Stimulated activated naive CD4-positive, alpha-beta T cell treated with Interleukin-2 at 50 U/mL for 16 hours (primary cell): ENCODE data around the gene CNOT11.
A peak's percentile ranks its signal among the peaks of the same experiment; 100 is the strongest.
"Not testable (repeated sequence)": the region's sequence is repeated elsewhere in the genome, so short reads cannot be mapped to it uniquely, and the experiment has no call there.

Source experiments
- DNase-seq: peaks from one replicate; lab custom pipeline; 2025; lab: John Stamatoyannopoulos, UW

Gene CNOT11

DNA sequence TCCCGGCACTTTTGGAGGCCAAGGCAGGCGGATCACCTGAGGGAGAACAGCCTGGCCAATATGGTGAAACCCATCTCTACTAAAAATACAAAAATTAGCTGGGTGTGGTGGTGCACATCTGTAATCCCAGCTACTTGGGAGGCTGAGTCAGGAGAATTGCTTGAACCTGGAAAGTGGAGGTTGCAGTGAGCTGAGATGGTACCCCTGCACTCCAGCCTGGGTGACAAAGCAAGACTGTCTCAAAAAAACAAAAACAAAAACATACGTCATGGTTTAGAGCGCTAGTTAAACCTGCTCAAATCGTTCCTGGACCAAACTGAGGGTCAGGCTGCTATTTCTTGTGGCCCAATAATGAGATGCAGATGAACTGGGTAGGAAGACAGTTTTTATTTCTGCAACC, 7.2 kb upstream of the CNOT11 start:
- not testable (repeated sequence) for DNase-seq

DNA sequence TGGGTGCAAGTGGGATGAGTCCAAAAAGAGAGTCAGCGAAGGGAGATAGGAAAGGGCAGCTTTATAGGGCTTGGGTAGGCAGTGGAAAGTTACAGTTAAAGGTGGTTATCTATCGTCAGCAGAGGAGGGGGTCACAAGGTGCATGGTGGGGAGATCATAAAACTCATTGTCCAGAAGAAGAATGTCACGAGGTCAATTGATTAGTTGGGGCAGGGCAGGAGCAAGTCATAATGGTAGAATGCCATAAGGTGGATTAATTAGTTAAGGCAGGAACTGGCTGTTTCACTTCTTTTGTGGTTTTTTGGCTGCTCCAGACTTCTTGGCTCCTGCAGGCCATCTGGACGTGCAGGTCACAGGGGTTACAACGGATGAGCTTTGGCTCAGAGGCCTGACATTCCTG, 3.9 kb upstream of the CNOT11 start:
- not testable (repeated sequence) for DNase-seq

DNA sequence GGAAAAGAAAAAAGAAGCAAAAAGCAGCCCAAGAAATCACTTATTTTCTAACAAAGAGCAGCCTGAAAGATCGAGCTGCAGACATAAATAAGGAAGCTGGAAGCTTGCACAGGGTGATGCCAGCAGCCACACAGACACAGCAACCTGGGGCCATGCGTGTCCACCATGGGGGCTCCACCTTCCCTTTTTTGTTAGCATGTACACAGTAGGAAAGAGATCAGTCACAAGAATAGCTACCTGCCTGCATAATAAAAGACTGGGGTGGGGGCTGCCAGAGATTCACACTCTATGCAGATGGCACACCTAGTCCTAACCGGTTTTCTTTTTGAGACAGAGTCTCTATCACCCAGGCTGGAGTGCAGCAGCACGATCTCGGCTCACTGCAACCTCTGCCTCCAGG, 2.9 kb upstream of the CNOT11 start:
- no peak for DNase-seq

DNA sequence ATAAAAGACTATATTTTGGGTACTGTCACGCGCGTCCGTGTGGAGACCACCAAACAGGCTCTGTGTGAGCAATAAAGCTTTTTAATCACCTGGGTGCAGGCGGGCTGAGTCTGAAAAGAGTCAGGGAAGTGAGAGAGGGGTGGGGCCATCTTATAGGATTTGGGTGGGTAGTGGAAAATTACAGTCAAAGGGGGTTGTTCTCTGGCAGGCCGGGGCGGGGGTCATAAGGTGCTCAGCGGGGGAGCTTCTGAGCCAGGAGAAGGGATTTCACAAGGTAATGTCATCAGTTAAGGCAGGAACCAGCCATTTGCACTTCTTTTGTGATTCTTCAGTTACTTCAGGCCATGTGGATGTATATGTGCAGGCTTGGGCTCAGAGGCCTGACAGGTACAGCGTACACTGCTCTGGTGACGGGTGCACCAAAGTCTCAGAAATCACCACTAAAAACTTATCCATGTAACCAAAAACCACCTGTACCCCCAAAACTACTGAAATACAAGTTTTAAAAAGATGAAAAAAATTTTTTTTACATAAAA, 1.4 kb upstream of the CNOT11 start:
- DNase-seq, result not testable (repeated sequence)

DNA sequence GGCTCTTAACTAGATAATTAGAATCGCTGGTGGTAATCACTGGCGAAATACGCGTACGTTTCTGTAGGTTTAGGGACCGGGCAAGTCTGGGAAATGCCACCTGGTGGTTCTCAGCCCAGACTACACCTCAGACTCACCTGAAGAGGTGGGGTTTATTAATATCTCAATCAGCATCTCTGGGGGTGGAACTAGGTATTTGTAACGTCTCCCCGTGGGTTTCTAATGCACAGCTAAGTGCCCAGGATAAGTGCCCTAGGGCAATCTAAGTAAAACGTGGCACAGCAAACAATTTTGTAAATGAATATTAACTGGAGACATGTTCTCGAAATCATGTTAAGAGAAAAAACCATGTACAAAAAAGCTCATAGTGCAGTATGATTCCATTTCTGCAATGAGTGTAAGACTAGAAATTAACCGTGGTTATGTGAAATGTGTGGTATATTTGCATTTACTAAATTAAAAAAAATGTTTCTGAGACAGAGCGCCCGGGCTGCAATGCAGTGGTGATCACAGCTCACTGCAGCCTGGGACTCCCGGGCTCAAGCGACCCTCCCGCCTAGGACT, 760 bp upstream of the CNOT11 start:
- peak; percentile 66 for DNase-seq

DNA sequence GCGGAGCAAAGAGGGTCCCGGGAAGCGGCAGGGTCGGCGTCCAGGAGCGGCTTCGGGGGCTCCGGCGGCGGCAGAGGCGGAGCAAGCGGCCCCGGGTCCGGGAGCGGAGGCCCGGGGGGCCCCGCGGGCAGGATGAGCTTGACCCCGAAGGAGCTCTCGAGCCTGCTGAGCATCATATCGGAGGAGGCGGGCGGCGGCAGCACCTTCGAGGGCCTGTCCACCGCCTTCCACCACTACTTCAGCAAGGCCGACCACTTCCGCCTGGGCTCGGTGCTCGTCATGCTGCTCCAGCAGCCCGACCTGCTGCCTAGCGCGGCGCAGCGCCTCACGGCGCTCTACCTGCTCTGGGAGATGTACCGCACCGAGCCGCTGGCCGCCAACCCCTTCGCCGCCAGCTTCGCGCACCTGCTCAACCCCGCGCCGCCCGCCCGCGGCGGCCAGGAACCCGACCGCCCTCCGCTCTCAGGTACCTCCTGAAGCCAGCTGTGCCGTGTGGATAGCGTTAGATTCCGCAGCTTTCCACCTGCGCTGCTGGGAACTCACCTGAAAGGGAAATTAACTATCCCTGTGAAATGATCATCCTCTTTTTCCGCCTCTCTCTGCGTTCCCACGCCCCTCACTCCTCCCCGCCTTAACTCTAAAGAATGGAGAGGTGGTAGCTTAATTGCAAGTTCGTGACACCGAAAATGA, 472 bp downstream of the CNOT11 start:
- DNase-seq, result peak; percentile 75

DNA sequence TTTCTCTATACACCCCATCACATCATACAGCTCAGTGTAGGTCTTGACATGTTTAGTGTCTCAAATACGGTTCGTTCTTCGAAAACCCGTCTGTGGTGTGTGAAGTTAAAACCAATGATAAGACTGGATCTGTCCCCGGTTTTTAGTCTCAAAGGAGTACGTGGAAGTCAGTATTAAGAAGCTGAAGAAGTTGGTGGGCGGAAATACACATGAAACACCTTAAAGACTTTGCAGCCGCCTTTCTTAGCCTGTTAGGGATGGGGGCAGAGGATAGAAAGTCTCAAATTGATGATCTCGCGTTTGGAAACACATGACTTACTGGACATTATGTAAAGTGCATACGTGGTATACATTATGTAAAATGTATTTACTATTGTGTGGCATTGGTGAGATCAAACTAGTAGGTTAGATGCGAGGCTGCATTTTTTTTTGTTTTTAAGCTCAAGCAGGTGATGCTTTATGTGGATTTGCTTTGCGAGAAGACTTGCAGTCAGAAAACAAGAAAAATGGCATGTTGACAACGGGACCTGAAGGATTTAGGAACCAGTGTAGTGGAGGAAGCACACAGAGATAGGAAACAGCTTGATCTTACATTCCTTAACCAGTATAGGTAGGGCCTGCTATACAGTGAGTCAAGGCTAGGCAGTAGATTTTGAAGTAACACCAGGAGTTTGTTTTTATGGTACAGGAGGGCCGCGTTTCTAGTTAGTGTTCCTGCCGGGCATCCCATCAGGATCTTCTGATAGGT, 1.2 kb downstream of the CNOT11 start:
- no peak for DNase-seq

DNA sequence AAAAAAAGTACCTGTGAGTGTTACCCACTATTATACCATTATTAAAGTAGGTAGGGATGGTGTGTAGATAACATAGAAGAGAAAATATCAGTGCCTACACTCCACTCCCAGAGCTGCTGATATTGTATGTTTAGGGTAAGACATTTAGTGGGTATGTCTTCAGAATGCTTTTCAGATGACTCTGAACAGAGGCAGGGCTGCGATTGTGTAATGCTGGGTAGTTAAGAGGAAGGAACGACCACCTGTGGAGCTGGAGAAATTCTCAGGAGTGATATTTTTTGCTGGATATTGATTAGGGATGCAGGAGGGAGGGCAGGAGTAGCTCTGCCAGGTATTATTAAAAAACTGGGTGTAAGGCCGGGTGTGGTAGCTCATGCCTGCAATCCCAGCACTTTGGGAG, 2.8 kb downstream of the CNOT11 start:
- DNase-seq, result no peak

DNA sequence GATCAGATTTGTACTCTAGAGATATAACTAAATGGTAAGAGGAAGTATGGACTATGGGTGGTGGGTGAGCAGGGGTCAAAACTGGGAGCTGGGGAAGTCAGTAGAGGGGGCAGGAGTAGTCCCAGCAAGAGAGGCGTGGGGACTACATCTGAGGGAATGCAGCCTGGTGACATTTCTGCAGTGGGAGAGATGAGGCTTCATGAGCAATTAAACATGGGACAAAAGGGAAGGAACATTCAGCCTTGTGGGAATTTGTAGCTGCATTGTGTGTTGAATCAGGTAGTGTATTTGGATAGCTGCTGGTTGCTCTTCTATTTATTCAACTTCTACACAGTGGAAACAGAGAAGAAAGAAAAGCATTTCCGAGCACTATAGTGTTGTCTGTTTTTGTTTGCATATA, 3.6 kb downstream of the CNOT11 start:
- DNase-seq, result no peak

DNA sequence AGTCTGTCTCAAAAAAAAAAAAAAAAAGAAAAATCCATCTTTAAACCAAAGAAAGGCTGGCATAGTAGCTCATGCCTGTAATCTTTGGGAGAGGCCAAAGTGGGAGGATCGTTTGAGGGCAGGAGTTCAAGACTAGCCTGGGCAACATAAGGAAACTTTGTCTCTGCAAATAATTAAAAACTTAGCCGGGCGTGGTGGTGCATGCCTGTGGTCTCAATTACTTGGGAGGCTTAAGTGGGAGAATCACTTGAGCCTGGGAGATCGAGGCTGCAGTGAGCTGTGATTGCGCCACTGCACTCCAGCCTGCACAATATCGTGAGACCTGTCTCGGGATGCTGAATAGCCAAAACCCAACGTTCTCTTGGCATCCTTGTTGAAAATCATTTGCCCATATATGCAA, 6.1 kb downstream of the CNOT11 start:
- no peak for DNase-seq

DNA sequence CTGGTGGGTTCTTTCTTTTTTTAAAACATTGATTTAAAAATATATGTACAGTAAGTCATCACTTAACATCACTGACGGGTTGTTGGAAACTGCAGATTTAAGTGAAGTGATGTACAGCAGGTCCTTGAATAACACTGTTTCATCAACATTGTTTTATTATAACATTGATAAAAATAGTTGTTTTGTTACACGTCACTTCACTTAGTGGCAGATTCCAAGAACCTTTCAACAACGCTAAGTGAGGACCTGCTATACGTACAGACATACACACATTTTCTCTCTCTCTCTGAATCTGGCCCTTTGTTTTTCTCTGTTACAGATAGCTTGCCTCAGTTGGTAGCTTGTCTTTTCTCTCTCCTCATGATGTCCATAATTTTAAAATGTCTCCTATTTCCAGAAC, 9.5 kb downstream of the CNOT11 start:
- DNase-seq, result no peak

DNA sequence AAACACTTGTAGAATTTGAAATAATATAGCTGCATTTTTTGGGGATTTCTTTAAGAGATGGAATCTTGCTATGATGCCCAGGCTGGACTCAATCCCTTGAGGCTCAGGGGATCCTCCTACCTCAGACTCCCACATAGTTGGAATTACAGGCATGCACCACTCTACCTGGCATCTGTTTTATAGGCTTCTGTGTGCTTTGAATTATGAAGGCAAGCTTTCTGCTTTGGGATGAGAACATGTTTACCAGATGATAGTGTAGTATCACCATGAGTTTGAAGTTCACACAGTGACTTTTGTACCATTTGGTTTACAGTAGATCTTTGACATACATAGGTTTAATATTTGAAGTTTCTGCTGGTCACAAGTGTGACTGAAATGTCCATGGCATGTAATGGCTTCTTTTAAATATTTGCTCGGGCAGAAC, 10.7 kb downstream of the CNOT11 start:
- no peak for DNase-seq

DNA sequence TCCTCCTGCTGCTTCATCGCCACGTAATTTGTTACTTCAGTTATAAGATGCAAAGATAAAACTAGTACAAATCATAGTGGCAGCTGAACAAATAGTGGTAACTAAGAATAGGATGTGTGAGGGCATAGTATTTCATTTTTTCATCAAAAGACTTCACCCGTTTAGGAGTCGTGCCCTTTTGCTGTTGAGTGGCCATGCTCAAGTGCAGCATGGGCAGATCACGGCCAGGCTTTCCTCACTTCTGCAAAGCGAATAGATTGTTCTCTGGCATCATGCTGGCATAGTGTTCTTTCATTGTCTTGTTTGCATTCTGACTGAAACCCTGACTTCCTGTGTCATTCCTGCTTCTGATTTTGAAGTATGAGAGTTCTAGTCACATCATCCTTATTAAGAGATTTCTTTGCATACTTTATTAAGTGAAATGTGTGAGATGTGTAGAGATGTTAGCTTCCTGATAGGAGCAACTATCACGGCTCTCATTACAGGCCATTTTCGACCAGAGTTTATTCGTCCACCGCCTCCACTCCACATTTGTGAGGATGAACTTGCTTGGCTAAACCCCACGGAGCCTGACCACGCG, 11.8 kb downstream of the CNOT11 start:
- no peak for DNase-seq

DNA sequence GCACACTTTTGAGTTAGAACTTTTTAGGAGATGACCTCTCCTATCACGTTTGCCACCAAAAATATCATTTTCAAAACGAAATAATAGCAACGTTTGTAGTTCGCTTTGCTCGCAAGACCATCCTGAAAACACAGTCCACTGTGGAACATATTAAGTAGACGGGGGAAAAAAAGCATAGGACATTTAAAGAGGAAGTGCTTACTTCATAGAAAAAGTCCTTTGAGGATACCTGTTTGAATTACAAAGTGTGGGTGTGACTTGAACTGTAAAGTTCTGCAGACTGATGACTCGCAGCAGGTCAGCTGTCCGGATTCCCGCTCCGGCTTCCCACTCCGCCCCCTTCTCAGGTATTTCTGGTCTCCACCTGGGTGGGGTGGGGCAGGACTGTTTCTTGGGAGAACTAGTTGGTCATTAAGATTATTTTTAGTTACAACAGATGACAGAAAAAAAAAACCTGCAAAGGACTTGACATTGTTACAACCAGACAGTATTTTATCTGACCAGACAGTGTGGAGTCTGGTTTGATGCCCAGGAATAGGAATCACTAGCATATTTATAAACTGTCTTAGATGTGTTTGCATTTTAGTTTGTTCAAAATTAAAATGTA, 13.3 kb downstream of the CNOT11 start:
- DNase-seq, result no peak

DNA sequence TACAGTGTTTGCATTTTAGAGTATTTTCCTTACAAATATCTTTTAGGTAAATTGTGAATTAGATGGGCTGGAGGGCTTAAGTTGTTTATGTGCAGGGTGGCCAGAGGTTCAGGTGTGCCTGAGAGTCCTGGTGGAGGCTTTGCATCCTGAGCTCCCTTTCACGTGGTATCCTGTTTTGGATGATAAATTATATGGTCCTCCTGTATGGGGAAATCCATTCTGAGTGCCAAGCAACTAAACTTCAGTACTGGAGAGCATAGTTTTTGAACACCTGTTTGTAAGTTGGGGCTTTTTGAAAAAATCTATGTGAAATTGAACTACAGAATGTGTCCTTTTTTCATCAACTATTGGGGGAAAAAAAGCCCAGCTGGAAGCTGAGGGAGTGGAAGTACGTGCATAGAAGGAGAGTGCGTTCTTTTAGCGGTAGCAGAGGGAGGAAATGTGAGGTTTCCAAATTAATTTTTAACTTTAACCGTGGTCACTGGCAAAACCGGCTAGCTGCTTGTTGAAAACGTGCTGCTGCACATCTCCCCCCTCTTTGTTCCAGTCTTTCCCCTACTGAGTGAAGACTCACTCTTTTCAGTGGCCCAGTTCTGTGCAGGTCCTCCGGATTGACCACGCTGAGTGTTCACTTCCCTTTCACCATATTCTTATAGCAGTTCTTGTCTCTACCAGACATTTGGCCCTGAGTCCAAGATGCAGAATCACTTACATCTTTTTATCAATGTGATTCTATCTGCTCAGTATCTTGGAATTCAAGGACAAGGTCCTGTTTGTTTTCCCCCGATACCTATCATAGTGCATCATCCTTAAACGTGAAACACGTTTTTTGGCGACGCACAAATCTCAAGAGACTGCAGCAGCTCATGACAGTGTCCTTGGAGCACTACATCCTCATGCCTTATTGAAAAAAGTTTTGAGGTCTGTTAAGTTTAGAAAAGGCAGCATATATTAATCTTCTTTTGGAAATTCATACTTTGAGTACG, 15.3 kb downstream of the CNOT11 start:
- DNase-seq, result no peak

DNA sequence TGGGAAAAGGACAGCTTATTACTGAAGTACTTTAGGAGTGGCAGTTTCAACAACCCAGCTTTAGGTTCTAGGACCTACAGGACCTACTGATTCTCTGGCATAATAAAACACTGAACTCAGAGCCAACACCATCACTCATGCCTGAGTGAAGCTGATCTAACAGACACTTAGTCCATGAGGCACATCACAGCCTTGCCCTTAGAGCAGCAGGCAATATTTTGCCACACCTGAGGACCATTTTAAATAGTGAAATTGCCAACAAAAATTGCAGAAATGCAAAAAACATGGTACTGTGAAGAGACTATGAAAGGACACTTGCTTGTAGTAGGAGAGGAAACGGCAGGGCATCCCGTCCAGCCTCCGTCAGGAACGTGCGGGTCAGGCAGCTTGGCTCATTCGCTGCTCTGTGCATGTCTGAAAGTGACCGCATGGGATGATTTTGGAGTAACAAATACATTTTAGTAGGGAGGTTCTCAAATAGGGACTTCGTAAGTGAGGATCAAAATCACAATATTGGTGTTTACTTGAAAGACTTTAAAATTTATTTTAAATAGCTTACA, 18.1 kb downstream of the CNOT11 start:
- no peak for DNase-seq

DNA sequence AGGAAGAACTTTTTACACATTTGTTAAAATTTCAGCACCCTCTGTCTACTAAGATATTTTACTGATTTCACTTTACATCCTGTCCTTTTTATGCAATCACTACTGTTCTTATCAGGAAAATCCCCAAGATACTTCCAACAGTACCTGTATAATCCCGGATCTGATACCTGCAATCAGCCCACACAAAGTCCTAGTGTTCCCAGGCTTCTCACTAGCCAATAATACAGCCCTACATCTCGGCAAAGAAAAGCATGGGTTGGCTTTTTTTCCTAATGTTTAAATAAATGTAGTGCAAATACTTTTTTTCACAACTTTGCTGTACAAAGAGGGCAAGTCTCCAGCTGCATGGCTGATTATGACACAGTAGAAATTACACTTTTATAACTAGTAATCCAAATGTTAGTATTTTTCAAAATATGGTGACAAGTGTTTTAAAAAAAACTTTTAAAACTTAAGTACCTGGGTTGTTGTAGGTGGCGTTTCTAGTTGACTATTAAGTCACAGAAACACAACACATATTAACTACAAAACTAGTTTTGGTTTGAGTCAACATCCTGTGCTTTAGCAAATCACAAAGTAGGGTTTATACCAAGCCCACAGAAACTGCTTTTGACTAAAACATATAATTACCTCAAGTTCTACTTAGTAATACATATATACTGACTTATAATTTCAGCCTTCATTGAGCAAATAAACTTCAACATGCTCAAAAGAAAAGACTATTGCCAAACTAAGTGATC, 19.5 kb downstream of the CNOT11 start:
- DNase-seq, result no peak

DNA sequence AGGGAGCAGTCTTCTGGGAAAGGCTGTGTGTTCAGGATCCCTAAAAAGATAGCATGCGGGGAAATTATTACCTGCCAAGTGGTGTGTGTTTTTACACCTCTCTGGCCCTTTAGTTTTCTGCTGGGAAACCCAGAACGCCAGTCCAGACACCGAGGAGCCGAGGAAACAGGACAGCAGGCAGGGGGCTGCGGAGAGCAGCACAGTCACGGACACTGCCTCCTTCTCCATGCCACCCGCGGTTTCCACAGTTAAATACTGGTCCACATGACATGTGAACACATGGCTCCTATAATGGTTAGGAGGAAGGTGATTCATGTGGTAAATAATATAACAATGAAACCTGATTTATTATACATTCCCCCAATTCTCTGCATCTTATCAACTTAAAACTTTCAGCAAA, 20.4 kb downstream of the CNOT11 start:
- DNase-seq, result no peak

DNA sequence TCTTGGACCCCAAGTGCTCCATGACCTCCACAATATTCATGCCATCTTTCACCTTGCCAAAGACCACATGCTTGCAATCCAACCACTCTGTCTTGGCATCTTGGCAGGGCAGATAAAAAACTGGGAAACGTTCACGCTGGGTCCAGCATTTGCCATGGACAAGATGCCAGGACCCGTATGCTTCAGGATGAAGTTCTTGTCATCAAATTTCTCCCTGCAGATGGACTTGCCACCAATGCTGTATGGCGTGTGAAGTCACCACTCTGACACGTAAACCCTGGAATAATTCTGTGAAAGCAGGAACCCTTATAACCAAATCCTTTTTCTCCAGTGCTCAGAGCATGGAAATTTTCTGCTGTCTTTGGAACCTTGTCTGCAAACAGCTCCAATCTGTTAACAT, 21.5 kb downstream of the CNOT11 start:
- DNase-seq, result no peak

DNA sequence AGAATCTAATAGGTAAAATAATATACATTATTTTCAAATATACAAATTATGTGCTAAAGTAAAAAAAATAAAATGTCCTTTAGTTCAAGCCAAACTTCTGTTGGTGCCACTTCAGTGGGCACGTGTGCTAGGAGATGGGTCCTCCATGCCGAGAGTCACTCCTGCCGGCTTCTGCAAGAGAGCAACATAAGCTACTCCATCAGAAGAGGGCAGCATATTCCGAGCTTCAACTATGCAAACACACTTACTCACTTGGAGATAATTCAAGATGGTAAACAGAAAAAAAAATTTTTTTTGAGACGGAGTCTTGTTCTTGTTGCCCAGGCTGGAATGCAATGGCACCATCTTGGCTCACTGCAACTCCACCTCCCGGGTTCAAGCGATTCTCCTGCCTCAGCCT, 24.4 kb downstream of the CNOT11 start:
- no peak for DNase-seq
